ENCODE data around the gene MXD4. TPM values are rescaled to one million over a fixed set of nuclear protein-coding genes. Genes with fewer than 3 reads are reported as not detected.

Gene MXD4
- total RNA-seq, 1 experiment from 2014 or later: 22.0 TPM

DNA sequence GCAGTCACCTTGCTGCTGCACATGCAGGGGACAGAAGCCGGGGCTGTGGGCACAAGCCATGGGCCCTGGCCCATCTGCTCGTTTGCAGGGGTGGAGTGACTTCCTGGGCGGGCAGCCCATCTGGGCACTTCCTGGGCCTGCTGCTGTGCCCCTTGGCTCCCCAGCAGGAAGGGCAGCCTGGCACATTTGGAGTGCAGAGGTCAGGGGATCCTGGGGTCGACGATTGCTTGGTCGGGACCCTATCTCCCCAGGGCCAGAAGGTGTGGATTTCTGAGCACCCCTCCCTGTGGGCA is 10.9 kb upstream of the MXD4 start:
- no peak overlapping the region for H2AFZ ChIP-seq (ENCODE audit: low read depth, low read length, poor library complexity, severe bottlenecking)
- CTCF ChIA-PET: no interaction called here
- H3K79me2 ChIP-seq (ENCODE audit: insufficient read depth, low read length): no peaks in the 10 kb centered on the region
- H3K4me3 ChIP-seq (replicated peaks in 1 of 2; ENCODE audit: low read depth in 1 of 2, low read length in 2 of 2): no peak overlapping the region
- no peaks in the 10 kb centered on the region for H3K4me1 ChIP-seq (ENCODE audit: control insufficient read depth in 1 of 2, insufficient read depth in 2 of 2, low read length in 2 of 2)
- intact Hi-C loops (cut with micrococcal nuclease): no loop called here
- no peaks in the 10 kb centered on the region for H3K27me3 ChIP-seq (ENCODE audit: insufficient read depth, low read length)
- TF ChIP-seq CEBPB (IDR thresholded peaks at IDR 0.05; ENCODE audit: low read depth) (no peak), EGR1 (IDR thresholded peaks at IDR 0.05; ENCODE audit: low read depth) (no peak), EZH2 (IDR thresholded peaks at IDR 0.05) (no peak), ZFX (IDR thresholded peaks at IDR 0.05) (no peak), JUND (IDR thresholded peaks at IDR 0.05) (no peak), FOSL1 (IDR thresholded peaks at IDR 0.05; ENCODE audit: low read depth) (no peak), POLR2A (IDR thresholded peaks at IDR 0.05; ENCODE audit: borderline replicate concordance, extremely low read depth, insufficient read depth, insufficient read length) (no peak), SIN3A (IDR thresholded peaks at IDR 0.05; ENCODE audit: low read depth) (no peak), ELF1 (IDR thresholded peaks at IDR 0.05; ENCODE audit: borderline replicate concordance, low read depth) (no peak), RAD21 (IDR thresholded peaks at IDR 0.05; ENCODE audit: low read depth) (no peak), YY1 (IDR thresholded peaks at IDR 0.05; ENCODE audit: extremely low read depth, insufficient replicate concordance, low read depth, low read length) (no peak), POLR2AphosphoS5 (IDR thresholded peaks at IDR 0.05; ENCODE audit: low read depth, low read length) (no peak), ZNF274 (IDR thresholded peaks at IDR 0.05; ENCODE audit: low read depth, low read length) (no peak), EZH2phosphoT487 (IDR thresholded peaks at IDR 0.05; ENCODE audit: borderline replicate concordance) (no peak), CBX3 (IDR thresholded peaks at IDR 0.05; ENCODE audit: low read depth) (no peak)
- TF ChIP-seq, protein P1, sequence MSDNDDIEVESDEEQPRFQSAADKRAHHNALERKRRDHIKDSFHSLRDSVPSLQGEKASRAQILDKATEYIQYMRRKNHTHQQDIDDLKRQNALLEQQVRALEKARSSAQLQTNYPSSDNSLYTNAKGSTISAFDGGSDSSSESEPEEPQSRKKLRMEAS (IDR thresholded peaks at IDR 0.05): no peak
- TF ChIP-seq, protein P2, sequence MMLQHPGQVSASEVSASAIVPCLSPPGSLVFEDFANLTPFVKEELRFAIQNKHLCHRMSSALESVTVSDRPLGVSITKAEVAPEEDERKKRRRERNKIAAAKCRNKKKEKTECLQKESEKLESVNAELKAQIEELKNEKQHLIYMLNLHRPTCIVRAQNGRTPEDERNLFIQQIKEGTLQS (IDR thresholded peaks at IDR 0.05): no peak
- TF ChIP-seq, protein P3, sequence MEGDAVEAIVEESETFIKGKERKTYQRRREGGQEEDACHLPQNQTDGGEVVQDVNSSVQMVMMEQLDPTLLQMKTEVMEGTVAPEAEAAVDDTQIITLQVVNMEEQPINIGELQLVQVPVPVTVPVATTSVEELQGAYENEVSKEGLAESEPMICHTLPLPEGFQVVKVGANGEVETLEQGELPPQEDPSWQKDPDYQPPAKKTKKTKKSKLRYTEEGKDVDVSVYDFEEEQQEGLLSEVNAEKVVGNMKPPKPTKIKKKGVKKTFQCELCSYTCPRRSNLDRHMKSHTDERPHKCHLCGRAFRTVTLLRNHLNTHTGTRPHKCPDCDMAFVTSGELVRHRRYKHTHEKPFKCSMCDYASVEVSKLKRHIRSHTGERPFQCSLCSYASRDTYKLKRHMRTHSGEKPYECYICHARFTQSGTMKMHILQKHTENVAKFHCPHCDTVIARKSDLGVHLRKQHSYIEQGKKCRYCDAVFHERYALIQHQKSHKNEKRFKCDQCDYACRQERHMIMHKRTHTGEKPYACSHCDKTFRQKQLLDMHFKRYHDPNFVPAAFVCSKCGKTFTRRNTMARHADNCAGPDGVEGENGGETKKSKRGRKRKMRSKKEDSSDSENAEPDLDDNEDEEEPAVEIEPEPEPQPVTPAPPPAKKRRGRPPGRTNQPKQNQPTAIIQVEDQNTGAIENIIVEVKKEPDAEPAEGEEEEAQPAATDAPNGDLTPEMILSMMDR (IDR thresholded peaks at IDR 0.05 in 2 of 3, conservative IDR thresholded peaks at IDR 0.05 in 1 of 3; ENCODE audit: borderline replicate concordance in 1 of 3, insufficient read depth in 1 of 3, low read depth in 2 of 3, low read length in 2 of 3): no peak
- H3K9me2 ChIP-seq (ENCODE audit: insufficient read depth): no peaks in the 10 kb centered on the region
- no peaks in the 10 kb centered on the region for H4K20me1 ChIP-seq (ENCODE audit: insufficient read depth)
- DNase-seq (ENCODE audit: low read depth, low spot score): no peak
- ATAC-seq: no peak
- no TSS peak for BruUV-seq (replicated peaks)
- H3K9ac ChIP-seq (ENCODE audit: low read length): no peak overlapping the region
- no peaks in the 10 kb centered on the region for H3K36me3 ChIP-seq (ENCODE audit: control insufficient read depth in 1 of 2, insufficient read depth in 2 of 2, low read length in 2 of 2)
- POLR2A ChIA-PET: no interaction called here
- RAD21 ChIA-PET (ENCODE audit: low non-redundant PET in 1 of 2, low total read pairs in 2 of 2, uncharacterized antibody in 2 of 2, unreplicated experiment in 2 of 2): no interaction called here
- H3K4me2 ChIP-seq (ENCODE audit: low read length): no peak overlapping the region
- H3K9me3 ChIP-seq (ENCODE audit: control insufficient read depth in 1 of 2, insufficient read depth in 1 of 2, low read depth in 1 of 2, low read length in 2 of 2): no peaks in the 10 kb centered on the region
- no peak overlapping the region for H3K27ac ChIP-seq (ENCODE audit: low read depth, low read length)
